K562 (cell line): Measurements from ENCODE around the gene DPAGT1. TPM values are rescaled to one million over a fixed set of nuclear protein-coding genes. Genes with fewer than 3 reads are reported as not detected.
A peak's percentile ranks its signal among the peaks of the same experiment; 100 is the strongest.

Experiments used
- ARID1B ChIP-seq: fragments of 450-650 bp; IDR thresholded peaks from 2 replicates; pipeline ENCODE4 v1.6.1; 2016; ENCODE audit warnings: antibody characterized with exemption, mild to moderate bottlenecking, inconsistent platforms
- CEBPB ChIP-seq: fragments of 450-650 bp; IDR thresholded peaks from 2 replicates; pipeline ENCODE4 v1.6.1; 2016; ENCODE audit warnings: missing genetic modification characterization, missing compliant biosample characterization
- DDX20 ChIP-seq: fragments of 450-650 bp; IDR thresholded peaks from 2 replicates; pipeline ENCODE4 v1.6.1; 2016; ENCODE audit warnings: missing genetic modification characterization, low read depth, mild to moderate bottlenecking, missing compliant biosample characterization, moderate library complexity
- FOSL1 ChIP-seq: fragments of 200-800 bp; sonication (Bioruptor generic); conservative IDR thresholded peaks from 2 replicates; pipeline ENCODE4 v1.6.1; 2016; ENCODE audit warnings: missing genetic modification characterization, missing compliant biosample characterization
- GABPA ChIP-seq: fragments of 200-800 bp; sonication (Bioruptor generic); conservative IDR thresholded peaks from 2 replicates; pipeline ENCODE4 v1.6.1; 2016; ENCODE audit warnings: low read depth, missing genetic modification characterization, missing compliant biosample characterization
- NCOA1 ChIP-seq: fragments of 450-650 bp; IDR thresholded peaks from 2 replicates; pipeline ENCODE4 v1.6.1; 2016; ENCODE audit warnings: low read depth
- NCOA2 ChIP-seq, 2 experiments: fragments of 450-650 bp; IDR thresholded peaks; 2 replicates each; pipeline ENCODE4 v1.6.1; 2018; ENCODE audit warnings: mild to moderate bottlenecking in 2 of 2, moderate library complexity in 1 of 2; ENCODE audit not compliant: partially characterized antibody in 2 of 2
- NCOA4 ChIP-seq: fragments of 450-650 bp; IDR thresholded peaks from 2 replicates; pipeline ENCODE4 v1.6.1; 2018; ENCODE audit warnings: mild to moderate bottlenecking; ENCODE audit not compliant: partially characterized antibody
- NCOA6 ChIP-seq: fragments of 450-650 bp; IDR thresholded peaks from 2 replicates; pipeline ENCODE4 v1.6.1; 2017; ENCODE audit warnings: mild to moderate bottlenecking
- SMARCC2 ChIP-seq: fragments of 450-650 bp; IDR thresholded peaks from 2 replicates; pipeline ENCODE4 v1.6.1; 2017; ENCODE audit warnings: antibody characterized with exemption, moderate library complexity, mild to moderate bottlenecking, low read depth
- STAT5B ChIP-seq: fragments of 250-450 bp; sonication (Bioruptor Pico); IDR thresholded peaks from 2 replicates; pipeline ENCODE4 v1.8.0; 2021; ENCODE audit warnings: mild to moderate bottlenecking, inconsistent platforms
- ZNF124 ChIP-seq: sonication (generic); formaldehyde crosslinking; IDR thresholded peaks from 2 replicates; pipeline ENCODE4 v1.8.1; 2022; ENCODE audit warnings: missing genetic modification reagents
- ZNF212 ChIP-seq: fragments of 450-650 bp; formaldehyde crosslinking; IDR thresholded peaks from 2 replicates; pipeline ENCODE4 v1.4.0; 2020; ENCODE audit warnings: mild to moderate bottlenecking
- ZNF408 ChIP-seq: fragments of 250-450 bp; sonication (Bioruptor Pico); IDR thresholded peaks from 2 replicates; pipeline ENCODE4 v1.4.0; 2020; ENCODE audit warnings: low read depth, mild to moderate bottlenecking, moderate library complexity
- polyA plus RNA-seq, 8 experiments: library from polyadenylated mRNA; depleted of rRNA in 4 of 8; stranded (reverse) in 5 of 8; unstranded in 3 of 8; fragments of >200 nt; fragmentation: Nextera tagmentation in 2 of 8; fragmentation: Illumina TruSeq in 1 of 8; extraction: Ambion mirVana in 2 of 8; extraction: Trizol in 1 of 8; gene quantifications; 2 replicates each; pipeline versions ENCODE4 v1.2.1 to v1.2.3, GENCODE V29; 2011 to 2014; ENCODE audit warnings: inconsistent platforms in 1 of 8, missing spikeins in 1 of 8
- total RNA-seq, 7 experiments: library from RNA; depleted of rRNA in 6 of 7; stranded (reverse); fragments of >200 nt in 6 of 7; fragmentation: Illumina TruSeq in 2 of 7; extraction: Trizol in 2 of 7; gene quantifications; 2 replicates each; pipeline versions ENCODE4 v1.2.1 to v1.2.3, GENCODE V29; 2011 to 2021; ENCODE audit warnings: low replicate concordance in 1 of 7
- TF ChIP-seq, protein P1 (sequence below): fragments of 200-800 bp; sonication (Bioruptor generic); IDR thresholded peaks from 2 replicates; pipeline ENCODE4 v1.6.1; 2016; ENCODE audit warnings: missing genetic modification characterization, missing compliant biosample characterization
- TF ChIP-seq, protein P2 (sequence below): fragments of 200-800 bp; sonication (Bioruptor generic); IDR thresholded peaks from 2 replicates; pipeline ENCODE4 v1.6.1; 2017; ENCODE audit warnings: missing genetic modification characterization, missing compliant biosample characterization
- TF ChIP-seq, protein P3 (sequence below): sonication (generic); formaldehyde crosslinking; IDR thresholded peaks from 2 replicates; pipeline ENCODE4 v1.9.0; 2022; ENCODE audit warnings: mild to moderate bottlenecking, missing genetic modification reagents
- TF ChIP-seq, protein P4 (sequence below): fragments of 450-650 bp; IDR thresholded peaks from 2 replicates; pipeline ENCODE4 v1.6.1; 2016; ENCODE audit warnings: low read depth, mild to moderate bottlenecking, moderate library complexity
- TF ChIP-seq, protein P5 (sequence below): sonication (generic); formaldehyde crosslinking; IDR thresholded peaks from 2 replicates; pipeline ENCODE4 v1.4.0; 2020; ENCODE audit warnings: mild to moderate bottlenecking, missing genetic modification reagents

The DPAGT1 gene
- total and polyA plus RNA-seq, 9 of the 15 experiments (the other 6 are each of a cell fraction or from before 2014, with no cell fraction given) = 29.9 to 135 (median 85.0) TPM

DNA sequence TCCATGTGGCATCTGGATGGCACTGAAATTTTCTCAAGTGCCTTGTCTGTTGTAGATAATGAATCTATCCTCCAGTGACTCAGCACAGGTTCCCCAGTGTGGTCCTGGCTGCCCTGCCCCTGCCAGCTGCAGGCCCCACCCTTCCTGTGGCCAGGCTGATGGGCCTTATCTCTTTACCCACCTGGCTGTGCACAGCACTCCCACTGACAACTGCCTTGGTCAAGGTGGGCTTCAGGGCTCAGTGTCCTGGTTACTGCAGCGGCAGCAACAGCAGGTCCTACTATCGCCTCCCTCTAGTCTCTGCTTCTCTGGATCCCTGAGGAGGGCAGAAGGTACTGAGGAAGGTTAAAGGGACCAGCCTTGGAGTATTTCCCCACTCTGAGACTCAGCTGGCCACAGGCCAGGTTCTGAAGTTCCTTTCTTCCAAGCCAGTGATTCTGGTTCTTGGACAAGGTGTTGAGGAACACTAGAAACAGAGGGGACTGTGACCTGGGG, 13.9 kb downstream of the DPAGT1 start (continued):
- TF ChIP-seq, protein P1, sequence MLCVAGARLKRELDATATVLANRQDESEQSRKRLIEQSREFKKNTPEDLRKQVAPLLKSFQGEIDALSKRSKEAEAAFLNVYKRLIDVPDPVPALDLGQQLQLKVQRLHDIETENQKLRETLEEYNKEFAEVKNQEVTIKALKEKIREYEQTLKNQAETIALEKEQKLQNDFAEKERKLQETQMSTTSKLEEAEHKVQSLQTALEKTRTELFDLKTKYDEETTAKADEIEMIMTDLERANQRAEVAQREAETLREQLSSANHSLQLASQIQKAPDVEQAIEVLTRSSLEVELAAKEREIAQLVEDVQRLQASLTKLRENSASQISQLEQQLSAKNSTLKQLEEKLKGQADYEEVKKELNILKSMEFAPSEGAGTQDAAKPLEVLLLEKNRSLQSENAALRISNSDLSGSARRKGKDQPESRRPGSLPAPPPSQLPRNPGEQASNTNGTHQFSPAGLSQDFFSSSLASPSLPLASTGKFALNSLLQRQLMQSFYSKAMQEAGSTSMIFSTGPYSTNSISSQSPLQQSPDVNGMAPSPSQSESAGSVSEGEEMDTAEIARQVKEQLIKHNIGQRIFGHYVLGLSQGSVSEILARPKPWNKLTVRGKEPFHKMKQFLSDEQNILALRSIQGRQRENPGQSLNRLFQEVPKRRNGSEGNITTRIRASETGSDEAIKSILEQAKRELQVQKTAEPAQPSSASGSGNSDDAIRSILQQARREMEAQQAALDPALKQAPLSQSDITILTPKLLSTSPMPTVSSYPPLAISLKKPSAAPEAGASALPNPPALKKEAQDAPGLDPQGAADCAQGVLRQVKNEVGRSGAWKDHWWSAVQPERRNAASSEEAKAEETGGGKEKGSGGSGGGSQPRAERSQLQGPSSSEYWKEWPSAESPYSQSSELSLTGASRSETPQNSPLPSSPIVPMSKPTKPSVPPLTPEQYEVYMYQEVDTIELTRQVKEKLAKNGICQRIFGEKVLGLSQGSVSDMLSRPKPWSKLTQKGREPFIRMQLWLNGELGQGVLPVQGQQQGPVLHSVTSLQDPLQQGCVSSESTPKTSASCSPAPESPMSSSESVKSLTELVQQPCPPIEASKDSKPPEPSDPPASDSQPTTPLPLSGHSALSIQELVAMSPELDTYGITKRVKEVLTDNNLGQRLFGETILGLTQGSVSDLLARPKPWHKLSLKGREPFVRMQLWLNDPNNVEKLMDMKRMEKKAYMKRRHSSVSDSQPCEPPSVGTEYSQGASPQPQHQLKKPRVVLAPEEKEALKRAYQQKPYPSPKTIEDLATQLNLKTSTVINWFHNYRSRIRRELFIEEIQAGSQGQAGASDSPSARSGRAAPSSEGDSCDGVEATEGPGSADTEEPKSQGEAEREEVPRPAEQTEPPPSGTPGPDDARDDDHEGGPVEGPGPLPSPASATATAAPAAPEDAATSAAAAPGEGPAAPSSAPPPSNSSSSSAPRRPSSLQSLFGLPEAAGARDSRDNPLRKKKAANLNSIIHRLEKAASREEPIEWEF = no peak; the same call in 1 of the 2 replicates
- peak; percentile 88 for TF ChIP-seq FOSL1 (tag)
- TF ChIP-seq, protein P2, sequence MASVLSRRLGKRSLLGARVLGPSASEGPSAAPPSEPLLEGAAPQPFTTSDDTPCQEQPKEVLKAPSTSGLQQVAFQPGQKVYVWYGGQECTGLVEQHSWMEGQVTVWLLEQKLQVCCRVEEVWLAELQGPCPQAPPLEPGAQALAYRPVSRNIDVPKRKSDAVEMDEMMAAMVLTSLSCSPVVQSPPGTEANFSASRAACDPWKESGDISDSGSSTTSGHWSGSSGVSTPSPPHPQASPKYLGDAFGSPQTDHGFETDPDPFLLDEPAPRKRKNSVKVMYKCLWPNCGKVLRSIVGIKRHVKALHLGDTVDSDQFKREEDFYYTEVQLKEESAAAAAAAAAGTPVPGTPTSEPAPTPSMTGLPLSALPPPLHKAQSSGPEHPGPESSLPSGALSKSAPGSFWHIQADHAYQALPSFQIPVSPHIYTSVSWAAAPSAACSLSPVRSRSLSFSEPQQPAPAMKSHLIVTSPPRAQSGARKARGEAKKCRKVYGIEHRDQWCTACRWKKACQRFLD = peak; percentile 97
- peak; percentile 33; the same call in 1 of the 2 replicates for TF ChIP-seq CEBPB (tag)
- peak; percentile 97 for TF ChIP-seq SMARCC2
- TF ChIP-seq, protein P3, sequence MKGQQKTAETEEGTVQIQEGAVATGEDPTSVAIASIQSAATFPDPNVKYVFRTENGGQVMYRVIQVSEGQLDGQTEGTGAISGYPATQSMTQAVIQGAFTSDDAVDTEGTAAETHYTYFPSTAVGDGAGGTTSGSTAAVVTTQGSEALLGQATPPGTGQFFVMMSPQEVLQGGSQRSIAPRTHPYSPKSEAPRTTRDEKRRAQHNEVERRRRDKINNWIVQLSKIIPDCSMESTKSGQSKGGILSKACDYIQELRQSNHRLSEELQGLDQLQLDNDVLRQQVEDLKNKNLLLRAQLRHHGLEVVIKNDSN (CRISPR knock-in tag) = no peak
- TF ChIP-seq ZNF408 (CRISPR knock-in tag) = no peak
- TF ChIP-seq, protein P4, sequence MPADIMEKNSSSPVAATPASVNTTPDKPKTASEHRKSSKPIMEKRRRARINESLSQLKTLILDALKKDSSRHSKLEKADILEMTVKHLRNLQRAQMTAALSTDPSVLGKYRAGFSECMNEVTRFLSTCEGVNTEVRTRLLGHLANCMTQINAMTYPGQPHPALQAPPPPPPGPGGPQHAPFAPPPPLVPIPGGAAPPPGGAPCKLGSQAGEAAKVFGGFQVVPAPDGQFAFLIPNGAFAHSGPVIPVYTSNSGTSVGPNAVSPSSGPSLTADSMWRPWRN = peak; percentile 76
- no peak for TF ChIP-seq NCOA6
- TF ChIP-seq ZNF212 (CRISPR knock-in tag) = no peak
- no peak for TF ChIP-seq NCOA2 (IDR thresholded peaks at IDR 0.05; ENCODE audit: partially characterized antibody in 2 of 2)
- no peak for TF ChIP-seq DDX20
- TF ChIP-seq GABPA = peak; percentile 44; the same call in 1 of the 2 replicates
- TF ChIP-seq NCOA4 = peak; percentile 45
- peak; percentile 89; the same call in 1 of the 2 replicates for TF ChIP-seq NCOA1
- no peak for TF ChIP-seq ZNF124 (CRISPR knock-in tag)
- TF ChIP-seq, protein P5, sequence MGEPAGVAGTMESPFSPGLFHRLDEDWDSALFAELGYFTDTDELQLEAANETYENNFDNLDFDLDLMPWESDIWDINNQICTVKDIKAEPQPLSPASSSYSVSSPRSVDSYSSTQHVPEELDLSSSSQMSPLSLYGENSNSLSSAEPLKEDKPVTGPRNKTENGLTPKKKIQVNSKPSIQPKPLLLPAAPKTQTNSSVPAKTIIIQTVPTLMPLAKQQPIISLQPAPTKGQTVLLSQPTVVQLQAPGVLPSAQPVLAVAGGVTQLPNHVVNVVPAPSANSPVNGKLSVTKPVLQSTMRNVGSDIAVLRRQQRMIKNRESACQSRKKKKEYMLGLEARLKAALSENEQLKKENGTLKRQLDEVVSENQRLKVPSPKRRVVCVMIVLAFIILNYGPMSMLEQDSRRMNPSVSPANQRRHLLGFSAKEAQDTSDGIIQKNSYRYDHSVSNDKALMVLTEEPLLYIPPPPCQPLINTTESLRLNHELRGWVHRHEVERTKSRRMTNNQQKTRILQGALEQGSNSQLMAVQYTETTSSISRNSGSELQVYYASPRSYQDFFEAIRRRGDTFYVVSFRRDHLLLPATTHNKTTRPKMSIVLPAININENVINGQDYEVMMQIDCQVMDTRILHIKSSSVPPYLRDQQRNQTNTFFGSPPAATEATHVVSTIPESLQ = no peak
- TF ChIP-seq ARID1B = peak; percentile 99
- no peak for TF ChIP-seq STAT5B (CRISPR knock-in tag)
